HUES48 (cell line): ENCODE results near the gene PIP5KL1.
A peak's percentile ranks its signal among the peaks of the same experiment; 100 is the strongest.

Source experiments
- H3K27ac ChIP-seq: one replicate; pipeline ENCODE4 v1.7.0; 2013; ENCODE audit warnings: low read depth, low read length, inconsistent platforms
- H3K27me3 ChIP-seq: 2 replicates; pipeline ENCODE4 v1.6.1; 2013; ENCODE audit warnings: mild to moderate bottlenecking, low read length; ENCODE audit not compliant: control insufficient read depth, insufficient read depth
- H3K36me3 ChIP-seq: 2 replicates; pipeline ENCODE4 v1.6.1; 2013; ENCODE audit warnings: low read length; ENCODE audit not compliant: control insufficient read depth, insufficient read depth
- H3K4me1 ChIP-seq: 2 replicates; pipeline ENCODE4 v1.6.1; 2013; ENCODE audit warnings: mild to moderate bottlenecking, low read length; ENCODE audit not compliant: control insufficient read depth, insufficient read depth
- H3K4me3 ChIP-seq: 2 replicates; pipeline ENCODE4 v1.5.1; 2013; ENCODE audit warnings: mild to moderate bottlenecking, low read depth, low read length
- H3K9ac ChIP-seq: 2 replicates; pipeline ENCODE4 v1.6.1; 2013; ENCODE audit warnings: mild to moderate bottlenecking, low read depth, low read length, moderate library complexity
- H3K9me3 ChIP-seq: 2 replicates; pipeline ENCODE4 v1.6.1; 2013; ENCODE audit warnings: low read length; ENCODE audit not compliant: control insufficient read depth, insufficient read depth

PIP5KL1 gene

GRCh38 chr9:127916720-127917581, 13.6 kb downstream of the PIP5KL1 start, which contains the start of gene ST6GALNAC4:
Gene ST6GALNAC4 (minus strand): TSS chr9:127917041. CDS start chr9:127916419, 622 bp downstream.
- Histone ChIP-seq H3K9ac (peak within 1 kb of the TSS; percentile 51; the same call in 1 of the 2 replicates), H3K27ac (no peak within 1 kb of the TSS), H3K36me3 (peaks cover 11% of the 10 kb centered on the region; the same call in 1 of the 2 replicates), H3K4me3 (peak within 1 kb of the TSS; percentile 82), H3K27me3 (peaks cover 6% of the 10 kb centered on the region; the same call in 1 of the 2 replicates), H3K9me3 (no peaks in the 10 kb centered on the region), H3K4me1 (no peaks in the 10 kb centered on the region)

GRCh38 chr9:127915801-127916719, 14.5 kb downstream of the PIP5KL1 start:
- peaks cover 6% of the 10 kb centered on the region; the same call in 1 of the 2 replicates for H3K27me3 ChIP-seq
- no peaks in the 10 kb centered on the region for H3K9me3 ChIP-seq
- H3K9ac ChIP-seq: peak overlapping the region; percentile 51; the same call in 1 of the 2 replicates
- no peak overlapping the region for H3K27ac ChIP-seq
- peak overlapping the region; percentile 82 for H3K4me3 ChIP-seq
- no peaks in the 10 kb centered on the region for H3K4me1 ChIP-seq
- H3K36me3 ChIP-seq: peaks cover 14% of the 10 kb centered on the region; the same call in 1 of the 2 replicates

GRCh38 chr9:127915325-127915752, 15.2 kb downstream of the PIP5KL1 start:
- H3K27ac ChIP-seq: no peak overlapping the region

DNA sequence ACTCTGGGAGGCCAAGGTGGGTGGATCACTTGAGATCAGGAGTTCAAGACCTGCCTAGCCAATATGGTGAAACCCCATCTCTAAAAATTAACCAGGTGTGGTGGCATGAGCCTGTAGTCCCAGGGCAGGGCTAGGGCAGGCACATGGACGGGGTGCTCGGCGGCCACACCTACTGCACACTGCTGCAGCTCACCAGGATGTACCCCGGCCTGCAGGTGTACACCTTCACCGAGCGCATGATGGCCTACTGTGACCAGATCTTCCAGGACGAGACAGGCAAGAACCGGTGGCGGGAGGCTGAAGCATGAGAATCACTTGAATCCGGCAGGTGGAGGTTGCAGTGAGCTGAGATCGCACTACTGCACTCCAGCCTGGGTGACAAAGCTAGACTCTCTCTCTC, 16.9 kb downstream of the PIP5KL1 start:
- H3K9ac ChIP-seq: no peak overlapping the region
- no peak overlapping the region for H3K27ac ChIP-seq
- H3K9me3 ChIP-seq: no peaks in the 10 kb centered on the region
- H3K27me3 ChIP-seq: peaks cover 6% of the 10 kb centered on the region; the same call in 1 of the 2 replicates
- H3K4me3 ChIP-seq: no peak overlapping the region
- H3K4me1 ChIP-seq: no peaks in the 10 kb centered on the region
- H3K36me3 ChIP-seq: peaks cover 18% of the 10 kb centered on the region; the same call in 1 of the 2 replicates

More at GRCh38 chr9:127915325-127915752, 15.2 kb downstream of the PIP5KL1 start:
- Histone ChIP-seq H3K36me3 (peaks cover 14% of the 10 kb centered on the region; the same call in 1 of the 2 replicates), H3K9me3 (no peaks in the 10 kb centered on the region), H3K9ac (no peak overlapping the region), H3K27me3 (peaks cover 6% of the 10 kb centered on the region; the same call in 1 of the 2 replicates), H3K4me3 (no peak overlapping the region), H3K4me1 (no peaks in the 10 kb centered on the region)

GRCh38 chr9:127912882-127913281, 17.7 kb downstream of the PIP5KL1 start:
- peaks cover 18% of the 10 kb centered on the region; the same call in 1 of the 2 replicates for H3K36me3 ChIP-seq
- H3K27ac ChIP-seq: no peak overlapping the region
- no peak overlapping the region for H3K4me3 ChIP-seq
- H3K27me3 ChIP-seq: peaks cover 6% of the 10 kb centered on the region; the same call in 1 of the 2 replicates
- H3K9me3 ChIP-seq: no peaks in the 10 kb centered on the region
- H3K9ac ChIP-seq: no peak overlapping the region
- no peaks in the 10 kb centered on the region for H3K4me1 ChIP-seq

DNA sequence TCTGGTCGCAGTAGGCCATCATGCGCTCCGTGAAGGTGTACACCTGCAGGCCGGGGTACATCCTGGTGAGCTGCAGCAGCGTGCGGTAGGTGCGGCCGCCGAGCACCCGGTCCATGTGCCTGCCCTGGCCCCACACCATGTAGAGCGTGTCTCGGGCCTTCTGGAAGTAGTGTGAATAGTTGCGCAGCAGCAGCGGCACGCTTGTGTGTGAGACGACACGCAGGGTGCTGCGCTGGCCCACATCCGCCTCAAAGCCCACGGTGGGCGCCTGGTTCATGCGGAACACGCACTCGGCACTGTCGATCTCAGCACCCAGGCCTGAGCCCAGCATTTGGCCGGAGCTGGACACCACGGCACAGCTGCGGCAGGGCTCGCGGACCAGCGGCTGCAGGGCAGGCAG, 18.3 kb downstream of the PIP5KL1 start:
- H3K27me3 ChIP-seq: peaks cover 6% of the 10 kb centered on the region; the same call in 1 of the 2 replicates
- H3K4me3 ChIP-seq: no peak overlapping the region
- no peaks in the 10 kb centered on the region for H3K4me1 ChIP-seq
- H3K9me3 ChIP-seq: no peaks in the 10 kb centered on the region
- H3K9ac ChIP-seq: no peak overlapping the region
- H3K36me3 ChIP-seq: peaks cover 18% of the 10 kb centered on the region; the same call in 1 of the 2 replicates
- H3K27ac ChIP-seq: no peak overlapping the region

DNA sequence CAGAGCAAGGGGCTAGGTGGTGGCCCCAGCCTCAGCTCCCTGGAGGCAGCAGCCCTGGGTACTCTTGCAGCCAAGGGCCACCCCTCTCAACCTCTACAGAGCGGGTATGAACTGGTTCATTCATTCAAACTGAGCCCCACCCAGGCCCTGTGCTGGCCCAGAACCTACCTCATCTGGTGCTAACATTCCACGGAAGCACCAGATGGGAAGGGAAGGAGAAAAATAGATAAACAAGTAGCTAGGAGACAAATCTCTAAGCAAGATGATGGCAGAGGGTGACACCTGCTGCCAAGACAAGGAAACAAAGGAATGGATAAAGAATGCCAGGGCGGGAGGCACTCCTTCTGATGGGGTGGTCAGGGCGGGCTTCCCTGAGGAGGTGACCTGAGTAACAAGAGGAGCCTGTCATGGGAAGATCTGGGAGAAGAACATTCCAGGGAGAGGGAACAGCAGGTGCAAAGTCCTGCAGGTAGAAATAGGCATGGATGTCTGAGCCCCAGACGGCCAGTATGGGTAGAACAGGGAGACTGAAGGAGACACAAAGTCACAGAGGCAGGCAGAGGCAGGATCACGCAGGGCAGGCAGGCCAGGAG, 19.9 kb downstream of the PIP5KL1 start:
- no peaks in the 10 kb centered on the region for H3K27me3 ChIP-seq
- H3K4me3 ChIP-seq: no peak overlapping the region
- no peaks in the 10 kb centered on the region for H3K4me1 ChIP-seq
- no peak overlapping the region for H3K9ac ChIP-seq
- no peak overlapping the region for H3K27ac ChIP-seq
- no peaks in the 10 kb centered on the region for H3K9me3 ChIP-seq
- H3K36me3 ChIP-seq: peaks cover 18% of the 10 kb centered on the region; the same call in 1 of the 2 replicates

DNA sequence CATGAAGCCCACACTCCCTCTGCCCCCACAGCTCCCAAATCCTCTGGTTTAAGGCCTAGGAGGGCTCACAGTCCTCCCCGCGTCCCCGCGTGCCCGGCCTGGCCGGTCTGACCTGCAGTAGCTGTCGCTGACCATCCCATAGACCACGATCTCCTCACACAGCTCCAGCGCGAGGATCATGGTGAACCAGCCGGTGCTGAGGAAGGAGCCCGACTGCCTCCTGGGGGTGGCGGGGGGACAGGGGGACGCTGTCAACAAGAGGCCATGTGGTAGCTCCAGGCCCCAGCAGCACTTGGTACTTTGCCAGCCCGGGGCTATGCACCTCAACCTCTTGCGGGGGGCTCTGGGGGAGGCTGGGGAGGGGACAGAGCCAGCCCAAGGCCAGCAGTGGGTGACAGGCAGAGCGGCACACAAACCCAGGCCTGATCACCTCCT, 20.7 kb downstream of the PIP5KL1 start:
- no peaks in the 10 kb centered on the region for H3K27me3 ChIP-seq
- H3K27ac ChIP-seq: no peak overlapping the region
- no peak overlapping the region for H3K4me3 ChIP-seq
- no peak overlapping the region for H3K9ac ChIP-seq
- no peaks in the 10 kb centered on the region for H3K9me3 ChIP-seq
- peaks cover 18% of the 10 kb centered on the region; the same call in 1 of the 2 replicates for H3K36me3 ChIP-seq
- peaks cover 1% of the 10 kb centered on the region for H3K4me1 ChIP-seq

DNA sequence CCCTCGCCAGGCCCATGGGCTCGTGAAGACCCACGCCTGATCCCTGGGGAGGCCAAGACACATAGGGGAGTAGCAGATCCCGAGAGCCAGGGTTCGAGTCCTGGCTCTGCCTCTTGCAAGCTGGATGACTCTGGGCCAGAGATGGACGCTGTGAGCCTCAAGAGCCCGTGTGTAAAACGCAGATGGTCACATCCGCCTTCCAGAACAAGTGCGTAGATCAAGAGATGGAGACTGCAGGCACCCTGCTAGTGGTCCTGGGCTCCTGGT, 22.0 kb downstream of the PIP5KL1 start:
- H3K9me3 ChIP-seq: no peaks in the 10 kb centered on the region
- H3K4me1 ChIP-seq: peaks cover 14% of the 10 kb centered on the region
- peaks cover 18% of the 10 kb centered on the region; the same call in 1 of the 2 replicates for H3K36me3 ChIP-seq
- H3K9ac ChIP-seq: no peak overlapping the region
- H3K27me3 ChIP-seq: no peaks in the 10 kb centered on the region
- H3K27ac ChIP-seq: no peak overlapping the region
- no peak overlapping the region for H3K4me3 ChIP-seq

- no peak overlapping the region for H3K4me3 ChIP-seq
- H3K27me3 ChIP-seq: no peaks in the 10 kb centered on the region
- no peak overlapping the region for H3K27ac ChIP-seq
- no peak overlapping the region for H3K9ac ChIP-seq
- H3K36me3 ChIP-seq: peaks cover 18% of the 10 kb centered on the region; the same call in 1 of the 2 replicates
- H3K9me3 ChIP-seq: no peaks in the 10 kb centered on the region
- H3K4me1 ChIP-seq: peaks cover 19% of the 10 kb centered on the region
Measured at GRCh38 chr9:127907867-127908659, 22.5 kb downstream of the PIP5KL1 start.
